MCF 10A (cell line): ENCODE measurements around the gene ICAM5. TPM values are rescaled to one million over a fixed set of nuclear protein-coding genes. Genes with fewer than 3 reads are reported as not detected.

Experiments
- BruUV-seq: library from RNA; stranded (reverse); fragments of 400-500 nt; replicated peaks from 2 replicates; lab custom pipeline; 2021; lab: Mats Ljungman, UMichigan
- CTCF ChIA-PET: fragments of 300-600 bp; sonication (Branson Sonifier 250); formaldehyde crosslinking; extraction: SDS; loops from one replicate; lab custom pipeline; 2021; ENCODE audit warnings: antibody characterized with exemption, inconsistent platforms; lab: Yijun Ruan, JAX
- POLR2A ChIA-PET: fragments of 300-600, 350-650 bp; sonication (Branson Sonifier 250); formaldehyde crosslinking; extraction: SDS; loops from one replicate; lab custom pipeline; 2020; ENCODE audit warnings: antibody characterized with exemption, inconsistent platforms; lab: Yijun Ruan, JAX
- DNase-seq: peaks from one replicate; pipeline ENCODE4 v3.0.0-alpha.2; 2018; ENCODE audit not compliant: unreplicated experiment
- H3K27ac Mint-ChIP-seq: one replicate; pipeline ENCODE4 v1.8.0; 2022; ENCODE audit warnings: mild to moderate bottlenecking, low read depth, mixed read lengths; ENCODE audit not compliant: unreplicated experiment
- H3K27me3 Mint-ChIP-seq: one replicate; pipeline ENCODE4 v1.8.0; 2022; ENCODE audit warnings: mixed read lengths; ENCODE audit not compliant: insufficient read depth, unreplicated experiment
- H3K36me3 Mint-ChIP-seq: one replicate; pipeline ENCODE4 v1.8.0; 2022; ENCODE audit warnings: mild to moderate bottlenecking, moderate library complexity, mixed read lengths; ENCODE audit not compliant: insufficient read depth, unreplicated experiment
- H3K4me1 Mint-ChIP-seq: one replicate; pipeline ENCODE4 v1.8.0; 2022; ENCODE audit warnings: mixed read lengths; ENCODE audit not compliant: insufficient read depth, unreplicated experiment
- H3K4me3 Mint-ChIP-seq: one replicate; pipeline ENCODE4 v1.8.0; 2022; ENCODE audit warnings: mild to moderate bottlenecking, moderate library complexity, mixed read lengths; ENCODE audit not compliant: unreplicated experiment
- H3K9me3 Mint-ChIP-seq: one replicate; pipeline ENCODE4 v1.8.0; 2022; ENCODE audit warnings: mixed read lengths; ENCODE audit not compliant: unreplicated experiment
- intact Hi-C: fragments of 100-400 bp; cut with micrococcal nuclease; formaldehyde crosslinking; loops from 2 replicates; pipeline ENCODE4 v1.14.1; 2022
- total RNA-seq: library from RNA; stranded (reverse); gene quantifications from 2 replicates; pipeline ENCODE4 v1.2.3, GENCODE V29; 2022
- TF ChIP-seq, protein P1 (sequence below): fragments of 200-600 bp; IDR thresholded peaks from one replicate; pipeline ENCODE4 v1.8.0; 2022; ENCODE audit warnings: antibody characterized with exemption, mild to moderate bottlenecking; ENCODE audit not compliant: unreplicated experiment

The ICAM5 gene
- total RNA-seq, 1 experiment from 2014 or later, result 7.7 TPM

DNA sequence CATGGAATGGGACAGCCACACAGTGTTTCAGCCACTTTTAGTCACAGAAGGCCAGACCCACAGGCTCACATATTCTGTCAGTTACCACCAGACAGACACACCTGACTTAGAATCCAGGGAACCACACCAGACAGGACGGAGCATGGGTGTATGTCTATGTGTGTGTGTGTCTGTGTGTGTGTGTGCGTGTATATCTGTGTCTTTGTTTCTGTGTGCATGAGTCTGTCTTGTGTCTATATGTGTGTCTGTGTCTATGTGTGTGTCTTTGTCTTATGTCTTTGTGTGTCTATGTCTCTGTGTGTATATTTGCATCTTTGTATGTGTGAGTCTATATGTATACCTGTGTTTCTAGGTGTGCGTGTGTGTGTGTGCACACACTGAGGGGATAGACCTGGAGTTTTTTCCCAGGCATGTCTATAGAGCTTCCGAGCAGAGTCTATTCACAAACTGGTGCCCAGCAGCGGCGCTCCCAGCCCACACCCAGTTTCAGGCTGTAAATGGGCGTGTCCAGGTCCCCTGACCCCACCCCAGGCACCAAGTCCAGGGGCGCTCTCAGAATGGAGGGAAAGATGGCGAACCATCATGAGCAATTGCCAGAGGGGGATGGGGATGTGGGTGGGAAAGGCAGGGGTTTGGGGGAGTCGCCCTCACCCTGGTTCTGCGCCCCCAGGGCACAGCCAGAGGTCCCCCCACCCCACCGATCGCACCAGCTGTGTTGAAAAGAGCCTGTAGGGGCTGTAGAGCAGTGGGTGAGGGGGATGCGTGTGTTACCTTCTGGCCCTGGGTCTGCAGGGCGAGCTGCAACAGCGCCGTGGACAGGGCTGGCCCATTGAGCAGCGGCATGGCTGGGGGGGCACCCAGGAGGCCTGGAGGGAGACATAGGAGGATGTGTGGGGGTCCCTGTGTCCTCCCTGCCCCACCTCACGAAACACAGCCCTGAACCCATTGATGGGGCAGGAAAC lies 32.4 kb downstream of the ICAM5 start:
- Mint-ChIP-seq H3K9me3 (no peaks in the 10 kb centered on the region), H3K4me1 (no peaks in the 10 kb centered on the region), H3K36me3 (peaks cover 68% of the 10 kb centered on the region), H3K27ac (no peak overlapping the region), H3K4me3 (no peak overlapping the region), H3K27me3 (no peaks in the 10 kb centered on the region)
- DNase-seq, result no peak
- CTCF ChIA-PET, result no interaction called here
- intact Hi-C loops, result no loop called here
- BruUV-seq, result no TSS peak
- POLR2A ChIA-PET, result no interaction called here
- TF ChIP-seq, protein P1, sequence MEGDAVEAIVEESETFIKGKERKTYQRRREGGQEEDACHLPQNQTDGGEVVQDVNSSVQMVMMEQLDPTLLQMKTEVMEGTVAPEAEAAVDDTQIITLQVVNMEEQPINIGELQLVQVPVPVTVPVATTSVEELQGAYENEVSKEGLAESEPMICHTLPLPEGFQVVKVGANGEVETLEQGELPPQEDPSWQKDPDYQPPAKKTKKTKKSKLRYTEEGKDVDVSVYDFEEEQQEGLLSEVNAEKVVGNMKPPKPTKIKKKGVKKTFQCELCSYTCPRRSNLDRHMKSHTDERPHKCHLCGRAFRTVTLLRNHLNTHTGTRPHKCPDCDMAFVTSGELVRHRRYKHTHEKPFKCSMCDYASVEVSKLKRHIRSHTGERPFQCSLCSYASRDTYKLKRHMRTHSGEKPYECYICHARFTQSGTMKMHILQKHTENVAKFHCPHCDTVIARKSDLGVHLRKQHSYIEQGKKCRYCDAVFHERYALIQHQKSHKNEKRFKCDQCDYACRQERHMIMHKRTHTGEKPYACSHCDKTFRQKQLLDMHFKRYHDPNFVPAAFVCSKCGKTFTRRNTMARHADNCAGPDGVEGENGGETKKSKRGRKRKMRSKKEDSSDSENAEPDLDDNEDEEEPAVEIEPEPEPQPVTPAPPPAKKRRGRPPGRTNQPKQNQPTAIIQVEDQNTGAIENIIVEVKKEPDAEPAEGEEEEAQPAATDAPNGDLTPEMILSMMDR, result no peak

DNA sequence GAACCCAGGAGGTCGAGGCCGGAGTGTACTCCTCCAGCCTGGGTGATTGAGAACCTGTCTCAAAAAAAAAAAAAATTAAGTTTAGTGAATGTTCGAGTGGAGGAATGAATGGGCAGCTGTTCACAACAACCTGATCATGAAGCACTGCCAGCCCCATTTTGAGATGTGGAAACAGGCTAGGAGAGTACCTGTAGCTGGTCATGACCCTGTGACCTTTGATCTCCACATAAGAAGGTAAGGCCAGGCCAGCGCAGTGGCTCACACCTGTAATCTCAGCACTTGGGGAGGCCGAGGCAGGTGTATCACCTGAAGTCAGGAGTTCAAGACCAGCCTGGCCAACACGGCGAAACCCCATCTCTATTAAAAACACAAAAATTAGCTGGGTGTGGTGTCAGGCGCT lies 36.0 kb downstream of the ICAM5 start:
- H3K36me3 Mint-ChIP-seq, result peaks cover 75% of the 10 kb centered on the region
- no peak overlapping the region for H3K27ac Mint-ChIP-seq
- TF ChIP-seq, protein P1, result no peak
- DNase-seq, result no peak
- no TSS peak for BruUV-seq
- intact Hi-C loops, result no loop called here
- no peaks in the 10 kb centered on the region for H3K27me3 Mint-ChIP-seq
- H3K4me1 Mint-ChIP-seq, result no peaks in the 10 kb centered on the region
- CTCF ChIA-PET, result interaction anchor here (0.5 to 0.6 kb wide), 3 partner anchors 46 to 300 kb away, joined by 3 to 4 read pairs (median 4); partner anchors contain the start of gene SLC44A2
- POLR2A ChIA-PET, result interaction anchor here (1.3 kb wide), 1 partner anchor 8 kb away, joined by 4 read pairs; the partner anchor contains the start of gene RAVER1
- H3K4me3 Mint-ChIP-seq, result no peak overlapping the region
- no peaks in the 10 kb centered on the region for H3K9me3 Mint-ChIP-seq

DNA sequence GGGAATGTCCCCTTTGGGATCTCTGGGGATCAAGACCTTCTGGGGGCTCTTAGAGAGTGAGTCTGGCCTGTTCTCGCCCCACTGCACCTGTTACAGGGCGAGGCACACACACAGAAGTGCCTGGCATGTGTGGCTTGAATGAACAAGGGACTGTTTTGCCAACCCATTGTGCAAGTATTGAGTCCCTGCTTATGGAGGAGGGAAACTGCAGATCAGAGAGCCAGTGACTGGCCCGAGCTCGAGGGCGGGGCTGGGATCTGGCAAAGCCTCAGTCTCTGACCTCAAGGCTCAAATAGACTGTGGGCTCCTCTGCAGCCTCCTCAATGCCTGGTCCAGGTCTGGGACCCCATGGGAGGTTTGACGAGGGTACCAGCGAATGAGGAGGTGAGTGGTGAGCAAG lies 38.0 kb downstream of the ICAM5 start:
- H3K36me3 Mint-ChIP-seq, result peaks cover 61% of the 10 kb centered on the region
- POLR2A ChIA-PET, result interaction anchor here (0.5 kb wide), 1 partner anchor 53 kb away, joined by 3 read pairs; no protein-coding TSS in a partner anchor

More for the DNA sequence above, 38.0 kb downstream of the ICAM5 start:
- H3K27me3 Mint-ChIP-seq, result no peaks in the 10 kb centered on the region
- CTCF ChIA-PET, result interaction anchor here (1.0 kb wide), 1 partner anchor 58 kb away, joined by 4 read pairs; no protein-coding TSS in a partner anchor
- intact Hi-C loops, result no loop called here
- TF ChIP-seq, protein P1, result no peak
- no peaks in the 10 kb centered on the region for H3K4me1 Mint-ChIP-seq
- no TSS peak for BruUV-seq
- H3K9me3 Mint-ChIP-seq, result no peaks in the 10 kb centered on the region
- H3K27ac Mint-ChIP-seq, result no peak overlapping the region
- no peak for DNase-seq
- no peak overlapping the region for H3K4me3 Mint-ChIP-seq
